GDM1 (cell line): ENCODE data around the gene CENPK.
"Not testable (repeated sequence)": the region's sequence is repeated elsewhere in the genome, so short reads cannot be mapped to it uniquely, and the experiment has no call there.

Source experiments
- DNase-seq: peaks from one replicate; lab custom pipeline; 2025; lab: John Stamatoyannopoulos, UW

The CENPK gene

GRCh38 chr5:65562731-65563701, at the start of gene CENPK, which contains the start of gene PPWD1:
Gene CENPK (minus strand): TSS chr5:65563168. CDS start chr5:65554907, 8,261 bp downstream.
Gene PPWD1 (plus strand): TSS chr5:65563296. CDS start chr5:65563311, 15 bp downstream.
- DNase-seq, result peak; percentile 92

GRCh38 chr5:65612298-65612907, 49.4 kb upstream of the CENPK start:
- no peak for DNase-seq

- no peak for DNase-seq
Measured at GRCh38 chr5:65611524-65611923, 48.6 kb upstream of the CENPK start.

- not testable (repeated sequence) for DNase-seq
Measured at GRCh38 chr5:65601761-65602160, 38.8 kb upstream of the CENPK start.

- DNase-seq, result no peak
Measured at GRCh38 chr5:65588694-65589093, 25.7 kb upstream of the CENPK start.

- no peak for DNase-seq
Measured at GRCh38 chr5:65577141-65577540, 14.2 kb upstream of the CENPK start.

- no peak for DNase-seq
Measured at GRCh38 chr5:65570598-65571226, 7.7 kb upstream of the CENPK start.

GRCh38 chr5:65566505-65566904, 3.5 kb upstream of the CENPK start:
- no peak for DNase-seq

- DNase-seq, result no peak
Measured at GRCh38 chr5:65563777-65564176, 809 bp upstream of the CENPK start.

GRCh38 chr5:65556718-65557117, 6.2 kb downstream of the CENPK start:
- DNase-seq, result no peak

- no peak for DNase-seq
Measured at GRCh38 chr5:65556181-65556580, 6.8 kb downstream of the CENPK start.

- DNase-seq, result no peak
Measured at GRCh38 chr5:65555287-65555686, 7.7 kb downstream of the CENPK start.

- no peak for DNase-seq
Measured at GRCh38 chr5:65553941-65554340, 9.0 kb downstream of the CENPK start.

GRCh38 chr5:65548281-65548680, 14.7 kb downstream of the CENPK start:
- DNase-seq, result no peak

- no peak for DNase-seq
Measured at GRCh38 chr5:65546141-65546540, 16.8 kb downstream of the CENPK start.

GRCh38 chr5:65544473-65544872, 18.5 kb downstream of the CENPK start:
- DNase-seq, result no peak

- DNase-seq, result no peak
Measured at GRCh38 chr5:65539827-65540226, 23.1 kb downstream of the CENPK start.

GRCh38 chr5:65535529-65535987, 27.4 kb downstream of the CENPK start:
- DNase-seq, result no peak

- DNase-seq, result no peak
Measured at GRCh38 chr5:65530904-65531303, 32.1 kb downstream of the CENPK start.

GRCh38 chr5:65525726-65526125, 37.2 kb downstream of the CENPK start:
- no peak for DNase-seq

- DNase-seq, result no peak
Measured at GRCh38 chr5:65512170-65512937, 50.6 kb downstream of the CENPK start.

GRCh38 chr5:65508978-65509377, 54.0 kb downstream of the CENPK start:
- no peak for DNase-seq
